Glutamatergic neuron (in vitro differentiated cells): ENCODE data around the gene APIP. TPM values are rescaled to one million over a fixed set of nuclear protein-coding genes. Genes with fewer than 3 reads are reported as not detected.

Experiments
- DNase-seq: peaks from one replicate; pipeline ENCODE4 v3.0.0; 2022
- H3K27ac Mint-ChIP-seq: one replicate; pipeline ENCODE4 v1.8.0; 2020; ENCODE audit warnings: mild to moderate bottlenecking, mixed read lengths, inconsistent platforms; ENCODE audit not compliant: unreplicated experiment
- H3K27me3 Mint-ChIP-seq: one replicate; pipeline ENCODE4 v1.8.0; 2020; ENCODE audit warnings: mild to moderate bottlenecking, moderate library complexity, mixed read lengths, inconsistent platforms; ENCODE audit not compliant: unreplicated experiment
- H3K36me3 Mint-ChIP-seq: one replicate; pipeline ENCODE4 v1.8.0; 2020; ENCODE audit warnings: mild to moderate bottlenecking, mixed read lengths, inconsistent platforms; ENCODE audit not compliant: unreplicated experiment
- H3K4me1 Mint-ChIP-seq: one replicate; pipeline ENCODE4 v1.8.0; 2020; ENCODE audit warnings: mild to moderate bottlenecking, low read depth, mixed read lengths, inconsistent platforms; ENCODE audit not compliant: unreplicated experiment
- H3K4me3 Mint-ChIP-seq: one replicate; pipeline ENCODE4 v1.8.0; 2020; ENCODE audit warnings: mild to moderate bottlenecking, mixed read lengths, inconsistent platforms; ENCODE audit not compliant: unreplicated experiment
- H3K9me3 Mint-ChIP-seq: one replicate; pipeline ENCODE4 v1.8.0; 2020; ENCODE audit warnings: mild to moderate bottlenecking, moderate library complexity, mixed read lengths, inconsistent platforms; ENCODE audit not compliant: unreplicated experiment
- CTCF ChIP-seq: fragments of 200-600 bp; sonication (generic); IDR thresholded peaks from one replicate; pipeline ENCODE4 v1.5.0; 2021; ENCODE audit not compliant: partially characterized antibody, unreplicated experiment
- total RNA-seq: library from RNA; stranded (reverse); fragmentation: NEBNext Ultra II Directional; extraction: Animal tissue kit (Norgen Biotek cat#: 25700); gene quantifications from one replicate; pipeline ENCODE4 v1.2.1, GENCODE V29; 2021; ENCODE audit not compliant: unreplicated experiment

Gene APIP
- total RNA-seq, 1 donor from 2014 or later: 20.9 TPM

- H3K9me3 Mint-ChIP-seq: no peaks in the 10 kb centered on the region
Measured at GRCh38 chr11:34866375-34866774, 49.8 kb downstream of the APIP start.

GRCh38 chr11:34865261-34865660 lies 50.9 kb downstream of the APIP start:
- Mint-ChIP-seq H3K27me3 (no peaks in the 10 kb centered on the region), H3K4me1 (peaks cover 3% of the 10 kb centered on the region), H3K4me3 (no peak overlapping the region), H3K36me3 (no peaks in the 10 kb centered on the region), H3K9me3 (no peaks in the 10 kb centered on the region), H3K27ac (no peak overlapping the region)
- TF ChIP-seq CTCF: no peak
- DNase-seq: no peak

More at GRCh38 chr11:34866375-34866774, 49.8 kb downstream of the APIP start:
- H3K27me3 Mint-ChIP-seq: no peaks in the 10 kb centered on the region
- H3K4me1 Mint-ChIP-seq: peaks cover 3% of the 10 kb centered on the region
- H3K4me3 Mint-ChIP-seq: no peak overlapping the region
- H3K27ac Mint-ChIP-seq: no peak overlapping the region
- DNase-seq: no peak
- no peak for TF ChIP-seq CTCF
- no peaks in the 10 kb centered on the region for H3K36me3 Mint-ChIP-seq

- no peak for TF ChIP-seq CTCF
- no peaks in the 10 kb centered on the region for H3K36me3 Mint-ChIP-seq
- peaks cover 3% of the 10 kb centered on the region for H3K4me1 Mint-ChIP-seq
- H3K9me3 Mint-ChIP-seq: no peaks in the 10 kb centered on the region
- no peak overlapping the region for H3K4me3 Mint-ChIP-seq
- DNase-seq: no peak
- no peak overlapping the region for H3K27ac Mint-ChIP-seq
- no peaks in the 10 kb centered on the region for H3K27me3 Mint-ChIP-seq
Measured at GRCh38 chr11:34864424-34864823, 51.8 kb downstream of the APIP start.

GRCh38 chr11:34863048-34863447 lies 53.1 kb downstream of the APIP start:
- no peak overlapping the region for H3K27ac Mint-ChIP-seq
- DNase-seq: no peak
- TF ChIP-seq CTCF: no peak
- no peak overlapping the region for H3K4me3 Mint-ChIP-seq
- no peaks in the 10 kb centered on the region for H3K27me3 Mint-ChIP-seq
- no peaks in the 10 kb centered on the region for H3K36me3 Mint-ChIP-seq
- no peaks in the 10 kb centered on the region for H3K9me3 Mint-ChIP-seq
- H3K4me1 Mint-ChIP-seq: no peaks in the 10 kb centered on the region

GRCh38 chr11:34860518-34860917 lies 55.7 kb downstream of the APIP start:
- H3K36me3 Mint-ChIP-seq: no peaks in the 10 kb centered on the region
- H3K27ac Mint-ChIP-seq: no peak overlapping the region
- H3K4me1 Mint-ChIP-seq: no peaks in the 10 kb centered on the region
- no peaks in the 10 kb centered on the region for H3K27me3 Mint-ChIP-seq
- no peak for DNase-seq
- no peaks in the 10 kb centered on the region for H3K9me3 Mint-ChIP-seq
- no peak overlapping the region for H3K4me3 Mint-ChIP-seq
- TF ChIP-seq CTCF: no peak
